Measurements from ENCODE around the gene ARL5A. TPM values are rescaled to one million over a fixed set of nuclear protein-coding genes. Genes with fewer than 3 reads are reported as not detected.
A peak's percentile ranks its signal among the peaks of the same experiment; 100 is the strongest.

Gene ARL5A
- total RNA-seq, 1 donor from 2014 or later = 56.0 TPM

GRCh38 chr2:151837926-151838325, 9.7 kb upstream of the ARL5A start:
- Mint-ChIP-seq H3K27me3 (no peaks in the 10 kb centered on the region), H3K4me1 (ENCODE audit: unreplicated experiment) (peaks cover 18% of the 10 kb centered on the region), H3K4me3 (no peak overlapping the region), H3K36me3 (no peaks in the 10 kb centered on the region), H3K27ac (no peak overlapping the region), H3K9me3 (no peaks in the 10 kb centered on the region)
- TF ChIP-seq, protein P1, sequence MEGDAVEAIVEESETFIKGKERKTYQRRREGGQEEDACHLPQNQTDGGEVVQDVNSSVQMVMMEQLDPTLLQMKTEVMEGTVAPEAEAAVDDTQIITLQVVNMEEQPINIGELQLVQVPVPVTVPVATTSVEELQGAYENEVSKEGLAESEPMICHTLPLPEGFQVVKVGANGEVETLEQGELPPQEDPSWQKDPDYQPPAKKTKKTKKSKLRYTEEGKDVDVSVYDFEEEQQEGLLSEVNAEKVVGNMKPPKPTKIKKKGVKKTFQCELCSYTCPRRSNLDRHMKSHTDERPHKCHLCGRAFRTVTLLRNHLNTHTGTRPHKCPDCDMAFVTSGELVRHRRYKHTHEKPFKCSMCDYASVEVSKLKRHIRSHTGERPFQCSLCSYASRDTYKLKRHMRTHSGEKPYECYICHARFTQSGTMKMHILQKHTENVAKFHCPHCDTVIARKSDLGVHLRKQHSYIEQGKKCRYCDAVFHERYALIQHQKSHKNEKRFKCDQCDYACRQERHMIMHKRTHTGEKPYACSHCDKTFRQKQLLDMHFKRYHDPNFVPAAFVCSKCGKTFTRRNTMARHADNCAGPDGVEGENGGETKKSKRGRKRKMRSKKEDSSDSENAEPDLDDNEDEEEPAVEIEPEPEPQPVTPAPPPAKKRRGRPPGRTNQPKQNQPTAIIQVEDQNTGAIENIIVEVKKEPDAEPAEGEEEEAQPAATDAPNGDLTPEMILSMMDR (conservative IDR thresholded peaks at IDR 0.05) = no peak
- no peak for DNase-seq (ENCODE audit: extremely low spot score, unreplicated experiment)

- no peak overlapping the region for H3K4me3 Mint-ChIP-seq
- no peak for DNase-seq (ENCODE audit: extremely low spot score, unreplicated experiment)
- H3K27me3 Mint-ChIP-seq = no peaks in the 10 kb centered on the region
- no peak overlapping the region for H3K27ac Mint-ChIP-seq
- TF ChIP-seq, protein P1 (conservative IDR thresholded peaks at IDR 0.05) = no peak
- peaks cover 3% of the 10 kb centered on the region for H3K4me1 Mint-ChIP-seq (ENCODE audit: unreplicated experiment)
- H3K9me3 Mint-ChIP-seq = no peaks in the 10 kb centered on the region
- H3K36me3 Mint-ChIP-seq = no peaks in the 10 kb centered on the region
These were observed 5.8 kb upstream of the ARL5A start for GRCh38 chr2:151833984-151834383.

GRCh38 chr2:151830961-151831360, 2.7 kb upstream of the ARL5A start:
- H3K36me3 Mint-ChIP-seq = no peaks in the 10 kb centered on the region
- H3K4me3 Mint-ChIP-seq = no peak overlapping the region
- TF ChIP-seq, protein P1 (conservative IDR thresholded peaks at IDR 0.05) = no peak
- no peak for DNase-seq (ENCODE audit: extremely low spot score, unreplicated experiment)
- no peaks in the 10 kb centered on the region for H3K9me3 Mint-ChIP-seq
- no peak overlapping the region for H3K27ac Mint-ChIP-seq
- H3K4me1 Mint-ChIP-seq (ENCODE audit: unreplicated experiment) = peaks cover 8% of the 10 kb centered on the region
- H3K27me3 Mint-ChIP-seq = no peaks in the 10 kb centered on the region

- TF ChIP-seq, protein P1 (conservative IDR thresholded peaks at IDR 0.05) = no peak
- Mint-ChIP-seq H3K27me3 (no peaks in the 10 kb centered on the region), H3K4me3 (peak overlapping the region; percentile 90), H3K9me3 (no peaks in the 10 kb centered on the region), H3K4me1 (ENCODE audit: unreplicated experiment) (peaks cover 18% of the 10 kb centered on the region), H3K27ac (peak overlapping the region; percentile 80), H3K36me3 (no peaks in the 10 kb centered on the region)
- DNase-seq (ENCODE audit: extremely low spot score, unreplicated experiment) = no peak
These were observed 686 bp upstream of the ARL5A start for GRCh38 chr2:151828890-151829324.

DNA sequence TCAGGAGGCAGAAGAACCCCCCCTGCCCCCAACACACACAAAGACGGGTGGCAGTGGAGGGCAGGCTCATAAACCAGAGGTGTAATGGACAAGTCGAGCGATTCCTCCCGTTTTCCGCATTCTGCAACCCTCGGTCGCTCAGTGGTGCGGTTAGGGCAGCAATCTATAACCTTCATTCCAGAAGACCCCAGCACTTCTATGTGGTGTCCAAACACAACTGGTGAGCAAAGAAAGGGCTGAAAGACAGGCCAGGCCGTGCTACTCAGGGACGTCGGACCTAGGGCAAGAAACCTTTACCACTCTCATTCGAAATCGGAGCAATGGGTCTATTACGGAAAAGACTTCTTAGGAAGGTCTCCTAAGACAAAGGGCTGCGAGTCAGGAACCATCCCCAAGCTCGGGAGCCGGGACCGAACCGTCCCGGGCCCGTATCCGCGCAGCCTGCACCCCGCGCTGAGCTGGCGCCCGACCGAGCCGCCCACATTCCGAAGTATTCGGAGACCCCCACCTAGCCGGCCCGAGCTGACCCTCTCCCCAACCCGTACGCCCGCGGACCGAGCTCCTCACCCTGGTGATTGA, 568 bp downstream of the ARL5A start:
- H3K36me3 Mint-ChIP-seq = no peaks in the 10 kb centered on the region
- peaks cover 26% of the 10 kb centered on the region for H3K4me1 Mint-ChIP-seq (ENCODE audit: unreplicated experiment)
- H3K27me3 Mint-ChIP-seq = no peaks in the 10 kb centered on the region
- H3K4me3 Mint-ChIP-seq = peak overlapping the region; percentile 98
- DNase-seq (ENCODE audit: extremely low spot score, unreplicated experiment) = peak; percentile 74
- H3K9me3 Mint-ChIP-seq = no peaks in the 10 kb centered on the region
- H3K27ac Mint-ChIP-seq = peak overlapping the region; percentile 84
- TF ChIP-seq, protein P1 (conservative IDR thresholded peaks at IDR 0.05) = no peak
